K562 (cell line): ENCODE measurements around the gene SRRD. TPM values are rescaled to one million over a fixed set of nuclear protein-coding genes. Genes with fewer than 3 reads are reported as not detected.
A peak's percentile ranks its signal among the peaks of the same experiment; 100 is the strongest.

Experiments
- ARNT ChIP-seq, 2 experiments: fragments of 450-650 bp; IDR thresholded peaks; 2 replicates each; pipeline ENCODE4 v1.6.1; 2016; ENCODE audit warnings: mild to moderate bottlenecking in 1 of 2
- ASH1L ChIP-seq: fragments of 450-650 bp; IDR thresholded peaks from 2 replicates; pipeline ENCODE4 v1.6.1; 2018; ENCODE audit warnings: borderline replicate concordance, mild to moderate bottlenecking, low read depth; ENCODE audit not compliant: partially characterized antibody
- CBX2 ChIP-seq: fragments of 200-600 bp; sonication (generic); IDR thresholded peaks from one replicate; pipeline ENCODE4 v1.6.1; 2012; ENCODE audit warnings: mild to moderate bottlenecking, low read length, inconsistent platforms; ENCODE audit not compliant: insufficient read depth, poor library complexity, severe bottlenecking
- GABPA ChIP-seq: fragments of 200-800 bp; sonication (Bioruptor generic); conservative IDR thresholded peaks from 2 replicates; pipeline ENCODE4 v1.6.1; 2016; ENCODE audit warnings: low read depth, missing genetic modification characterization, missing compliant biosample characterization
- HNRNPK ChIP-seq: fragments of 200-400 bp; formaldehyde crosslinking; IDR thresholded peaks from one replicate; pipeline ENCODE4 v1.6.1; 2018; ENCODE audit warnings: mild to moderate bottlenecking, low read depth, low read length; ENCODE audit not compliant: poor library complexity, severe bottlenecking
- JUND ChIP-seq, 2 experiments: IDR thresholded peaks; 2 replicates in 1 of 2; 3 replicates in 1 of 2; pipeline ENCODE4 v1.6.1; 2011; ENCODE audit warnings: borderline replicate concordance in 2 of 2, low read depth in 2 of 2, low read length in 2 of 2, improper control_type of control experiment in 1 of 2, missing biosample characterization in 1 of 2, missing genetic modification characterization in 1 of 2, missing genetic modification reagents in 1 of 2
- MEF2A ChIP-seq: IDR thresholded peaks from 2 replicates; pipeline ENCODE4 v1.6.1; 2011; ENCODE audit warnings: low read depth, mild to moderate bottlenecking, low read length, moderate library complexity; ENCODE audit not compliant: control insufficient read depth
- MTA2 ChIP-seq: fragments of 450-650 bp; IDR thresholded peaks from 2 replicates; pipeline ENCODE4 v1.6.1; 2016; ENCODE audit warnings: low read depth
- RB1 ChIP-seq: fragments of 450-650 bp; IDR thresholded peaks from 2 replicates; pipeline ENCODE4 v1.6.1; 2017; ENCODE audit warnings: low read depth, mild to moderate bottlenecking
- TRIM24 ChIP-seq, 2 experiments: fragments of 450-650 bp; IDR thresholded peaks; 2 replicates each; pipeline ENCODE4 v1.6.1; 2016
- ZBTB8A ChIP-seq: fragments of 450-650 bp; IDR thresholded peaks from 2 replicates; pipeline ENCODE4 v1.6.1; 2018; ENCODE audit warnings: mild to moderate bottlenecking, moderate library complexity; ENCODE audit not compliant: partially characterized antibody
- ZNF134 ChIP-seq: fragments of 250-450 bp; sonication (Bioruptor Pico); conservative IDR thresholded peaks from 2 replicates; pipeline ENCODE4 v1.4.0; 2020
- ZNF41 ChIP-seq: fragments of 250-450 bp; sonication (Bioruptor Pico); conservative IDR thresholded peaks from 2 replicates; pipeline ENCODE4 v1.4.0; 2020; ENCODE audit warnings: mild to moderate bottlenecking
- polyA plus RNA-seq, 8 experiments: library from polyadenylated mRNA; depleted of rRNA in 4 of 8; stranded (reverse) in 5 of 8; unstranded in 3 of 8; fragments of >200 nt; fragmentation: Nextera tagmentation in 2 of 8; fragmentation: Illumina TruSeq in 1 of 8; extraction: Ambion mirVana in 2 of 8; extraction: Trizol in 1 of 8; gene quantifications; 2 replicates each; pipeline versions ENCODE4 v1.2.1 to v1.2.3, GENCODE V29; 2011 to 2014; ENCODE audit warnings: inconsistent platforms in 1 of 8, missing spikeins in 1 of 8
- total RNA-seq, 7 experiments: library from RNA; depleted of rRNA in 6 of 7; stranded (reverse); fragments of >200 nt in 6 of 7; fragmentation: Illumina TruSeq in 2 of 7; extraction: Trizol in 2 of 7; gene quantifications; 2 replicates each; pipeline versions ENCODE4 v1.2.1 to v1.2.3, GENCODE V29; 2011 to 2021; ENCODE audit warnings: low replicate concordance in 1 of 7
- TF ChIP-seq, protein P1 (sequence below), 2 experiments: fragments of 450-650 bp in 1 of 2; sonication (generic) in 1 of 2; formaldehyde crosslinking in 1 of 2; IDR thresholded peaks; 2 replicates each; pipeline versions ENCODE4 v1.7.1 to v1.9.0; 2016 to 2022; ENCODE audit warnings: inconsistent platforms in 1 of 2, mild to moderate bottlenecking in 1 of 2, missing genetic modification reagents in 1 of 2
- TF ChIP-seq, protein P2 (sequence below): fragments of 200-800 bp; sonication (Bioruptor generic); IDR thresholded peaks from 2 replicates; pipeline ENCODE4 v1.6.1; 2017; ENCODE audit warnings: missing genetic modification characterization, missing compliant biosample characterization

The SRRD gene
- total and polyA plus RNA-seq, 9 of the 15 experiments (the other 6 are each of a cell fraction or from before 2014, with no cell fraction given): 4.9 to 59.4 (median 34.4) TPM

DNA sequence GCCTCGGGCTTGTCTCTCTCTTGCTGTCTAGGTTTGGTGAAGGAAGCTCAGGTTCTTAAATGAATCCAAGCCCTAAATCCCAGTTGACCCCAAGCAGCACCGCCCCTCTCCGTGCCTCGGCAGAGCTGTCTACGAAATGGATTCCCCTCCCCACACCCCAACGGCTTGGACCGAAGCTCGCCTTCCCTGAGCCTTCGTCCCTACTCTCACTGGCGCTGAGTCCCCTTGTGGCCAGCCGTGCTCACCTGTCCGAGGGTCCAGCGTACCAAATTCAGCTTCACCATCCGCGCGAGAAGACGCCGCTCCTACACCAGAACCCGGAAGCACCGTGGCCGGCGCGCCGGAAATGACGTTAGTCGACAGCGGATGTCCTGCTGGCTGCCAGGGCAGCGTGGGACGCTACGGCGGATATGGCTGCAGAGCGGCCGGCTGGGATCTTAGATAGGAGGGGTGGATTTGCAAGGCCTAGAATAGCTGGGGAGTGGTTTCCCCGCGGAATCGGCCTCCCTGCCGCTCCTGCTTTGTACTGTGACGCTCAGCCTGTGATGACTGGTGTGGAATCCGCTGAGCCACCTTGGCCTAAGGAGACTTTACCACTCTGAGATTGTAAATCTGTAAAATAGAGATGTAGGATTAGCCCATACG is 28.6 kb downstream of the SRRD start, which contains the start of gene TFIP11 (continued):
- TF ChIP-seq, protein P1, sequence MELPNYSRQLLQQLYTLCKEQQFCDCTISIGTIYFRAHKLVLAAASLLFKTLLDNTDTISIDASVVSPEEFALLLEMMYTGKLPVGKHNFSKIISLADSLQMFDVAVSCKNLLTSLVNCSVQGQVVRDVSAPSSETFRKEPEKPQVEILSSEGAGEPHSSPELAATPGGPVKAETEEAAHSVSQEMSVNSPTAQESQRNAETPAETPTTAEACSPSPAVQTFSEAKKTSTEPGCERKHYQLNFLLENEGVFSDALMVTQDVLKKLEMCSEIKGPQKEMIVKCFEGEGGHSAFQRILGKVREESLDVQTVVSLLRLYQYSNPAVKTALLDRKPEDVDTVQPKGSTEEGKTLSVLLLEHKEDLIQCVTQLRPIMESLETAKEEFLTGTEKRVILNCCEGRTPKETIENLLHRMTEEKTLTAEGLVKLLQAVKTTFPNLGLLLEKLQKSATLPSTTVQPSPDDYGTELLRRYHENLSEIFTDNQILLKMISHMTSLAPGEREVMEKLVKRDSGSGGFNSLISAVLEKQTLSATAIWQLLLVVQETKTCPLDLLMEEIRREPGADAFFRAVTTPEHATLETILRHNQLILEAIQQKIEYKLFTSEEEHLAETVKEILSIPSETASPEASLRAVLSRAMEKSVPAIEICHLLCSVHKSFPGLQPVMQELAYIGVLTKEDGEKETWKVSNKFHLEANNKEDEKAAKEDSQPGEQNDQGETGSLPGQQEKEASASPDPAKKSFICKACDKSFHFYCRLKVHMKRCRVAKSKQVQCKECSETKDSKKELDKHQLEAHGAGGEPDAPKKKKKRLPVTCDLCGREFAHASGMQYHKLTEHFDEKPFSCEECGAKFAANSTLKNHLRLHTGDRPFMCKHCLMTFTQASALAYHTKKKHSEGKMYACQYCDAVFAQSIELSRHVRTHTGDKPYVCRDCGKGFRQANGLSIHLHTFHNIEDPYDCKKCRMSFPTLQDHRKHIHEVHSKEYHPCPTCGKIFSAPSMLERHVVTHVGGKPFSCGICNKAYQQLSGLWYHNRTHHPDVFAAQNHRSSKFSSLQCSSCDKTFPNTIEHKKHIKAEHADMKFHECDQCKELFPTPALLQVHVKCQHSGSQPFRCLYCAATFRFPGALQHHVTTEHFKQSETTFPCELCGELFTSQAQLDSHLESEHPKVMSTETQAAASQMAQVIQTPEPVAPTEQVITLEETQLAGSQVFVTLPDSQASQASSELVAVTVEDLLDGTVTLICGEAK (IDR thresholded peaks at IDR 0.05): peak; percentile 97
- TF ChIP-seq, protein P1 (CRISPR knock-in tag; IDR thresholded peaks at IDR 0.05): no peak
- TF ChIP-seq ASH1L (no peak), ZNF134 (CRISPR knock-in tag) (no peak), ARNT (IDR thresholded peaks at IDR 0.05) (peak in 1 of 2 experiments; percentile 29; a peak in 1 of 4 replicates), JUND (IDR thresholded peaks at IDR 0.05; ENCODE audit: borderline replicate concordance, low read depth, low read length) (peak; percentile 53), JUND (tag; IDR thresholded peaks at IDR 0.05; ENCODE audit: borderline replicate concordance, low read depth, low read length) (no peak; the same call in 2 of the 3 replicates), MEF2A (peak; percentile 77; the same call in 1 of the 2 replicates), GABPA (tag) (peak; percentile 97), RB1 (peak; percentile 30; the same call in 1 of the 2 replicates), HNRNPK (no peak), ZNF41 (CRISPR knock-in tag) (no peak), ZBTB8A (no peak), CBX2 (no peak), MTA2 (no peak), TRIM24 (IDR thresholded peaks at IDR 0.05) (peak in 1 of 2 experiments; percentile 59; a peak in 1 of 4 replicates)
- TF ChIP-seq, protein P2, sequence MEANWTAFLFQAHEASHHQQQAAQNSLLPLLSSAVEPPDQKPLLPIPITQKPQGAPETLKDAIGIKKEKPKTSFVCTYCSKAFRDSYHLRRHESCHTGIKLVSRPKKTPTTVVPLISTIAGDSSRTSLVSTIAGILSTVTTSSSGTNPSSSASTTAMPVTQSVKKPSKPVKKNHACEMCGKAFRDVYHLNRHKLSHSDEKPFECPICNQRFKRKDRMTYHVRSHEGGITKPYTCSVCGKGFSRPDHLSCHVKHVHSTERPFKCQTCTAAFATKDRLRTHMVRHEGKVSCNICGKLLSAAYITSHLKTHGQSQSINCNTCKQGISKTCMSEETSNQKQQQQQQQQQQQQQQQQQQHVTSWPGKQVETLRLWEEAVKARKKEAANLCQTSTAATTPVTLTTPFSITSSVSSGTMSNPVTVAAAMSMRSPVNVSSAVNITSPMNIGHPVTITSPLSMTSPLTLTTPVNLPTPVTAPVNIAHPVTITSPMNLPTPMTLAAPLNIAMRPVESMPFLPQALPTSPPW: peak; percentile 39; the same call in 1 of the 2 replicates
